Liver (tissue), 9 donors: ENCODE data around the gene BMAL2. TPM values are rescaled to one million over a fixed set of nuclear protein-coding genes. Genes with fewer than 3 reads are reported as not detected.

Experiments
- DNase-seq: peaks from one replicate; pipeline ENCODE4 v3.0.0-alpha.2; 2017; ENCODE audit warnings: low spot score
- H3K27ac ChIP-seq, 2 donors: one replicate each; pipeline ENCODE4 v1.7.0; 2013; ENCODE audit warnings: inconsistent platforms in 2 of 2, low read length in 2 of 2, control low read depth in 1 of 2, low read depth in 1 of 2, mild to moderate bottlenecking in 1 of 2
- H3K27me3 ChIP-seq, 4 donors: one replicate each; pipeline versions ENCODE4 v1.6.1 to v1.7.0; 2013; ENCODE audit warnings: low read length in 3 of 4, inconsistent platforms in 1 of 4, mild to moderate bottlenecking in 1 of 4, moderate library complexity in 1 of 4; ENCODE audit not compliant: control insufficient read depth in 4 of 4, insufficient read depth in 4 of 4
- H3K36me3 ChIP-seq, 4 donors: one replicate each; pipeline versions ENCODE4 v1.6.1 to v1.7.0; 2013; ENCODE audit warnings: low read length in 3 of 4, mild to moderate bottlenecking in 3 of 4, low read depth in 1 of 4, moderate library complexity in 1 of 4; ENCODE audit not compliant: control insufficient read depth in 4 of 4, insufficient read depth in 3 of 4
- H3K4me1 ChIP-seq, 4 donors: one replicate each; pipeline versions ENCODE4 v1.6.1 to v1.7.0; 2013; ENCODE audit warnings: low read length in 3 of 4, mild to moderate bottlenecking in 3 of 4, moderate library complexity in 1 of 4; ENCODE audit not compliant: control insufficient read depth in 4 of 4, insufficient read depth in 4 of 4
- H3K4me3 ChIP-seq, 3 donors: one replicate each; pipeline versions ENCODE4 v1.6.1 to v1.7.0; 2013; ENCODE audit warnings: low read length in 3 of 3, control low read depth in 1 of 3, low read depth in 1 of 3, mild to moderate bottlenecking in 1 of 3
- H3K9ac ChIP-seq, 2 donors: one replicate each; pipeline ENCODE4 v1.7.0; 2013; ENCODE audit warnings: low read length in 2 of 2, mild to moderate bottlenecking in 2 of 2, moderate library complexity in 2 of 2, control low read depth in 1 of 2, low read depth in 1 of 2
- H3K9me3 ChIP-seq, 4 donors: one replicate each; pipeline versions ENCODE4 v1.6.1 to v1.7.0; 2013; ENCODE audit warnings: low read length in 3 of 4; ENCODE audit not compliant: control insufficient read depth in 4 of 4
- ATF3 ChIP-seq: IDR thresholded peaks from 2 replicates; pipeline ENCODE4 v1.6.1; 2016; ENCODE audit warnings: antibody characterized with exemption
- EGR1 ChIP-seq, 2 donors: IDR thresholded peaks; 2 replicates each; pipeline ENCODE4 v1.6.1; 2016 to 2018; ENCODE audit warnings: antibody characterized with exemption in 2 of 2, low read depth in 2 of 2
- FOXA1 ChIP-seq: IDR thresholded peaks from 2 replicates; pipeline ENCODE4 v1.6.1; 2016; ENCODE audit warnings: antibody characterized with exemption
- FOXA2 ChIP-seq: IDR thresholded peaks from 2 replicates; pipeline ENCODE4 v1.6.1; 2016; ENCODE audit warnings: antibody characterized with exemption
- GABPA ChIP-seq, 2 donors: IDR thresholded peaks in 1 of 2; conservative IDR thresholded peaks in 1 of 2; 2 replicates each; pipeline ENCODE4 v1.6.1; 2016; ENCODE audit warnings: antibody characterized with exemption in 2 of 2, mild to moderate bottlenecking in 1 of 2, moderate library complexity in 1 of 2
- HNF4A ChIP-seq, 2 donors: conservative IDR thresholded peaks; 2 replicates each; pipeline ENCODE4 v1.6.1; 2016; ENCODE audit warnings: antibody characterized with exemption in 2 of 2, mild to moderate bottlenecking in 2 of 2
- HNF4G ChIP-seq: IDR thresholded peaks from 2 replicates; pipeline ENCODE4 v1.6.1; 2016; ENCODE audit warnings: antibody characterized with exemption
- JUND ChIP-seq, 2 donors: IDR thresholded peaks; 2 replicates each; pipeline ENCODE4 v1.6.1; 2016; ENCODE audit warnings: antibody characterized with exemption in 2 of 2
- MAX ChIP-seq: IDR thresholded peaks from 2 replicates; pipeline ENCODE4 v1.6.1; 2016; ENCODE audit warnings: antibody characterized with exemption
- NR2F2 ChIP-seq: IDR thresholded peaks from 2 replicates; pipeline ENCODE4 v1.6.1; 2016; ENCODE audit warnings: antibody characterized with exemption
- RAD21 ChIP-seq, 2 donors: IDR thresholded peaks; 2 replicates each; pipeline ENCODE4 v1.6.1; 2016; ENCODE audit warnings: antibody characterized with exemption in 2 of 2, mild to moderate bottlenecking in 2 of 2
- REST ChIP-seq: IDR thresholded peaks from 2 replicates; pipeline ENCODE4 v1.6.1; 2016; ENCODE audit warnings: antibody characterized with exemption, mild to moderate bottlenecking
- RXRA ChIP-seq, 2 donors: IDR thresholded peaks; 2 replicates each; pipeline ENCODE4 v1.6.1; 2017 to 2018; ENCODE audit warnings: antibody characterized with exemption in 2 of 2, mild to moderate bottlenecking in 1 of 2
- SP1 ChIP-seq: IDR thresholded peaks from 2 replicates; pipeline ENCODE4 v1.6.1; 2018; ENCODE audit warnings: antibody characterized with exemption, mild to moderate bottlenecking
- TAF1 ChIP-seq: conservative IDR thresholded peaks from 2 replicates; pipeline ENCODE4 v1.6.1; 2016; ENCODE audit warnings: antibody characterized with exemption, mild to moderate bottlenecking
- ZBTB33 ChIP-seq: IDR thresholded peaks from 2 replicates; pipeline ENCODE4 v1.6.1; 2016; ENCODE audit warnings: antibody characterized with exemption
- WGBS: extraction: QIAGEN DNeasy Blood & Tissue Kit; methylation state at CpG from one replicate; pipeline ENCODE4 v1.1.7; 2013; 5-methylcytosine and 5-hydroxymethylcytosine counted together
- polyA plus RNA-seq, 2 donors: library from polyadenylated mRNA; stranded (reverse) in 1 of 2; unstranded in 1 of 2; fragments of 200-250 nt in 1 of 2; fragments of >200 nt in 1 of 2; fragmentation: Nextera tagmentation in 1 of 2; extraction: Ambion mirVana in 1 of 2; gene quantifications; one replicate each; pipeline versions ENCODE4 v1.2.1 to v1.2.3, GENCODE V29; 2013 to 2015
- total RNA-seq, 2 donors: library from RNA; depleted of rRNA; stranded (reverse); fragments of >200 nt; gene quantifications; one replicate each; pipeline ENCODE4 v1.2.3, GENCODE V29; 2014
- TF ChIP-seq, protein P1 (sequence below): fragments of 150-350 bp; IDR thresholded peaks from 2 replicates; pipeline ENCODE4 v1.5.1; 2017; ENCODE audit warnings: improper control_type of control experiment, low read depth, low read length; ENCODE audit not compliant: missing input control
- donor health status: healthy.
- donor health status: healthy.
- donor health status: healthy.
- donor health status: healthy.
- donor health status: healthy.

The BMAL2 gene
- total and polyA plus RNA-seq, 4 donors: 1.4 to 4.4 (median 1.7) TPM

DNA sequence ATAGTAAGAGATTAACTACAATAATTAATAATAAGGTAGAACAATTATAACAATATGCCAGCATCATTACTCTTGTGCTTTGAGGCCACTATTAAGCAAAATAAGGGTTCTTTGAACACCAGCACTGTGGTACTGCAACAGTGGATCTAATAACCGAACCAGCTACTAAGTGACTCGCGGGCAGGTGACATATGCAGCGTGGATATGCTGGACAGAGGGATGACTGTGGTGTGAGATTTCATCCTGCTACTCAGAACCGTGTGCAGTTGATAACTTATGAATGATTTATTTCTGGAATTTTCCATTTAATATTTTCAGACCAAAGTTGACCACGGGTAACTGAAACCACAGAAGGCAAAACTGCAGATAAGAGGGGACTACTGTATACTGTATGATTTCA is 34.4 kb downstream of the BMAL2 start:
- Histone ChIP-seq H3K4me3 (no peak overlapping the region), H3K4me1 (peaks cover 0 to 2% (median 0%) of the 10 kb centered on the region in 4 donors), H3K27me3 (no peaks in the 10 kb centered on the region), H3K27ac (no peak overlapping the region), H3K9me3 (no peaks in the 10 kb centered on the region), H3K36me3 (peaks cover 0 to 5% (median 0%) of the 10 kb centered on the region in 4 donors), H3K9ac (no peak overlapping the region)
- no peak for DNase-seq
- 86% methylated on average over 6 of the region's 6 CpGs for WGBS
- TF ChIP-seq HNF4A (conservative IDR thresholded peaks at IDR 0.05): no peak
- TF ChIP-seq, protein P1, sequence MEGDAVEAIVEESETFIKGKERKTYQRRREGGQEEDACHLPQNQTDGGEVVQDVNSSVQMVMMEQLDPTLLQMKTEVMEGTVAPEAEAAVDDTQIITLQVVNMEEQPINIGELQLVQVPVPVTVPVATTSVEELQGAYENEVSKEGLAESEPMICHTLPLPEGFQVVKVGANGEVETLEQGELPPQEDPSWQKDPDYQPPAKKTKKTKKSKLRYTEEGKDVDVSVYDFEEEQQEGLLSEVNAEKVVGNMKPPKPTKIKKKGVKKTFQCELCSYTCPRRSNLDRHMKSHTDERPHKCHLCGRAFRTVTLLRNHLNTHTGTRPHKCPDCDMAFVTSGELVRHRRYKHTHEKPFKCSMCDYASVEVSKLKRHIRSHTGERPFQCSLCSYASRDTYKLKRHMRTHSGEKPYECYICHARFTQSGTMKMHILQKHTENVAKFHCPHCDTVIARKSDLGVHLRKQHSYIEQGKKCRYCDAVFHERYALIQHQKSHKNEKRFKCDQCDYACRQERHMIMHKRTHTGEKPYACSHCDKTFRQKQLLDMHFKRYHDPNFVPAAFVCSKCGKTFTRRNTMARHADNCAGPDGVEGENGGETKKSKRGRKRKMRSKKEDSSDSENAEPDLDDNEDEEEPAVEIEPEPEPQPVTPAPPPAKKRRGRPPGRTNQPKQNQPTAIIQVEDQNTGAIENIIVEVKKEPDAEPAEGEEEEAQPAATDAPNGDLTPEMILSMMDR: no peak
- no peak for TF ChIP-seq EGR1 (IDR thresholded peaks at IDR 0.05; ENCODE audit: low read depth in 2 of 2)
- no peak for TF ChIP-seq ATF3
- TF ChIP-seq REST: no peak
- TF ChIP-seq MAX: no peak
- TF ChIP-seq FOXA2: no peak
- TF ChIP-seq FOXA1: no peak
- no peak for TF ChIP-seq TAF1
- no peak for TF ChIP-seq SP1
- TF ChIP-seq ZBTB33: no peak
- TF ChIP-seq RXRA (IDR thresholded peaks at IDR 0.05): no peak
- no peak for TF ChIP-seq NR2F2
- no peak for TF ChIP-seq GABPA (IDR thresholded peaks at IDR 0.05 in 1 of 2, conservative IDR thresholded peaks at IDR 0.05 in 1 of 2)
- TF ChIP-seq RAD21 (IDR thresholded peaks at IDR 0.05): no peak

DNA sequence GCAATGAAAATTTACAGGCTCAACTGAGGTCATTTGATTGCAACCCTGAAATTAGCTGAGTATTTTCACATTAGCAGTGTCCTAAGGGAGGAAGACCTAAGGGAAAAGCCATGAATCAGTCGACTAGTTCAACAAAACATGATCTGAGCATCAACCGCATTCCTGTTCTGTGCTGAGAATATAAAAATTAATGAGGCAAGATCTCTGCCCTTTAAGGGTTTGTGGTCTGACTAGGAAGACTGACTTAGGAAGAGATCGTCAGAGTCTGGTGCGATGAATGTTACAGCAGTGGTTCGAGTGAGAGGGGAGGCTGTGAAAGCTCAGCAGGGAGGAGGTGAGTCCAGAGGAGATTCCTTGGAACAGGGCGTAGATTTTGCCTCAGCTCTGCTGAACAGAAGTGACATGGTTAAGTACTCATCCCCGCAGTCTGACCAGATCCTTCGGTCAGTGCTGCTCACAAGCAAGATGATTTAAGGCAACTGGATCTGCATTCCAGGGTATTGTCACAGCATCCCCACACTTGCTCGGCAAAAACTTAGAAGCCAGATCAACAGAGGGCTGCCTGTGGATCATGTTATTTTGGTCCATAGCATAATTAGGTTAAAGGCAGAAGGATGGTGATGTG is 49.6 kb downstream of the BMAL2 start:
- no peak for TF ChIP-seq TAF1
- TF ChIP-seq GABPA (IDR thresholded peaks at IDR 0.05 in 1 of 2, conservative IDR thresholded peaks at IDR 0.05 in 1 of 2): no peak
- no peak for TF ChIP-seq ZBTB33
- TF ChIP-seq JUND (IDR thresholded peaks at IDR 0.05): no peak
- no peak for TF ChIP-seq SP1
- no peak for TF ChIP-seq HNF4A (conservative IDR thresholded peaks at IDR 0.05)
- TF ChIP-seq HNF4G: no peak
- no peak for TF ChIP-seq FOXA1
- no peak for TF ChIP-seq EGR1 (IDR thresholded peaks at IDR 0.05; ENCODE audit: low read depth in 2 of 2)
- TF ChIP-seq NR2F2: no peak
- no peak for TF ChIP-seq FOXA2
- no peak for TF ChIP-seq RAD21 (IDR thresholded peaks at IDR 0.05)
- TF ChIP-seq, protein P1: no peak
- WGBS: 93% methylated on average over 9 of the region's 9 CpGs
- no peak overlapping the region for H3K27ac ChIP-seq
- H3K36me3 ChIP-seq: peaks cover 0 to 4% (median under 1%) of the 10 kb centered on the region in 4 donors
- H3K9me3 ChIP-seq: no peaks in the 10 kb centered on the region
- DNase-seq: no peak
- H3K27me3 ChIP-seq: no peaks in the 10 kb centered on the region
- H3K4me3 ChIP-seq: no peak overlapping the region
- H3K9ac ChIP-seq: no peak overlapping the region
- no peaks in the 10 kb centered on the region for H3K4me1 ChIP-seq
